ENCODE results near the gene MSI2.

MSI2 gene

GRCh38 chr17:57657211-57657610, 400.9 kb downstream of the MSI2 start:
- no peaks in the 10 kb centered on the region for H3K79me2 ChIP-seq (ENCODE audit: insufficient read depth, low read length)
- no peaks in the 10 kb centered on the region for H3K27me3 ChIP-seq (ENCODE audit: insufficient read depth, low read length)
- H2AFZ ChIP-seq (ENCODE audit: low read length), result no peak overlapping the region
- H3K4me3 ChIP-seq (ENCODE audit: low read depth, low read length, poor library complexity, severe bottlenecking), result no peak overlapping the region
- H3F3A ChIP-seq (ENCODE audit: insufficient read depth, low read length), result no peaks in the 10 kb centered on the region; the same call in 1 of the 2 replicates
- H3K9me2 ChIP-seq (ENCODE audit: low read depth, low read length), result no peaks in the 10 kb centered on the region
- H3K27ac ChIP-seq (ENCODE audit: low read depth, low read length, poor library complexity, severe bottlenecking), result no peak overlapping the region
- peaks cover 68% of the 10 kb centered on the region for H3K36me3 ChIP-seq (ENCODE audit: insufficient read depth, low read length)
- TF ChIP-seq, protein P1, sequence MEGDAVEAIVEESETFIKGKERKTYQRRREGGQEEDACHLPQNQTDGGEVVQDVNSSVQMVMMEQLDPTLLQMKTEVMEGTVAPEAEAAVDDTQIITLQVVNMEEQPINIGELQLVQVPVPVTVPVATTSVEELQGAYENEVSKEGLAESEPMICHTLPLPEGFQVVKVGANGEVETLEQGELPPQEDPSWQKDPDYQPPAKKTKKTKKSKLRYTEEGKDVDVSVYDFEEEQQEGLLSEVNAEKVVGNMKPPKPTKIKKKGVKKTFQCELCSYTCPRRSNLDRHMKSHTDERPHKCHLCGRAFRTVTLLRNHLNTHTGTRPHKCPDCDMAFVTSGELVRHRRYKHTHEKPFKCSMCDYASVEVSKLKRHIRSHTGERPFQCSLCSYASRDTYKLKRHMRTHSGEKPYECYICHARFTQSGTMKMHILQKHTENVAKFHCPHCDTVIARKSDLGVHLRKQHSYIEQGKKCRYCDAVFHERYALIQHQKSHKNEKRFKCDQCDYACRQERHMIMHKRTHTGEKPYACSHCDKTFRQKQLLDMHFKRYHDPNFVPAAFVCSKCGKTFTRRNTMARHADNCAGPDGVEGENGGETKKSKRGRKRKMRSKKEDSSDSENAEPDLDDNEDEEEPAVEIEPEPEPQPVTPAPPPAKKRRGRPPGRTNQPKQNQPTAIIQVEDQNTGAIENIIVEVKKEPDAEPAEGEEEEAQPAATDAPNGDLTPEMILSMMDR (IDR thresholded peaks at IDR 0.05; ENCODE audit: low read length), result no peak
- no peak for TF ChIP-seq EZH2 (IDR thresholded peaks at IDR 0.05; ENCODE audit: borderline replicate concordance, low read length)
- H3K4me2 ChIP-seq (ENCODE audit: low read length), result no peak overlapping the region
- no peaks in the 10 kb centered on the region for H4K20me1 ChIP-seq (ENCODE audit: insufficient read depth, low read length)
- no peak overlapping the region for H3K9ac ChIP-seq (ENCODE audit: low read length)
- no peaks in the 10 kb centered on the region for H3K4me1 ChIP-seq (ENCODE audit: insufficient read depth, low read length, severe bottlenecking)
- H3K9me3 ChIP-seq (ENCODE audit: low read length), result no peaks in the 10 kb centered on the region

DNA sequence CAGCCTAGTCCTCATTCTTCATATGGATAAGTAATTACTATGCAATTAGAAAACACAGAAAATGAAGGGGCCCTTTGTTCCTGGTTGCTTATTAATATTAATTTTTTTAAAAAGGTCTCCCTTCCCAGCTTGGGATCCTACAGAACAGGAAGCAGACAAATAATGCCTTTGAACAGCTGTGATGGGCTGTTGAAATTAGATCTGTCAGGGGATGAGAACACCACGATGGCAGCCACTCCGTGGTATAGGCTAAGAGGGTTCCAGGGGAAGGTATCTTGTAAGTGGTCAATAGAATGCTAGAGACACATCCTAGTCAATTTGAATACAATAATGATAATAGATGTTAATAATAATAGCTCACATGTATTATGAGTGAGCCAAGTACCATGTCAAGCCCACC, 405.7 kb downstream of the MSI2 start:
- TF ChIP-seq, protein P1 (IDR thresholded peaks at IDR 0.05; ENCODE audit: low read length), result no peak
- no peak for TF ChIP-seq EZH2 (IDR thresholded peaks at IDR 0.05; ENCODE audit: borderline replicate concordance, low read length)
- Histone ChIP-seq H3K9me3 (ENCODE audit: low read length) (no peaks in the 10 kb centered on the region), H3K9ac (ENCODE audit: low read length) (no peak overlapping the region), H3K4me1 (ENCODE audit: insufficient read depth, low read length, severe bottlenecking) (peaks cover 41% of the 10 kb centered on the region), H3K79me2 (ENCODE audit: insufficient read depth, low read length) (no peaks in the 10 kb centered on the region), H2AFZ (ENCODE audit: low read length) (no peak overlapping the region), H3K27me3 (ENCODE audit: insufficient read depth, low read length) (no peaks in the 10 kb centered on the region), H4K20me1 (ENCODE audit: insufficient read depth, low read length) (no peaks in the 10 kb centered on the region), H3K9me2 (ENCODE audit: low read depth, low read length) (no peaks in the 10 kb centered on the region), H3K4me2 (ENCODE audit: low read length) (no peak overlapping the region), H3K27ac (ENCODE audit: low read depth, low read length, poor library complexity, severe bottlenecking) (no peak overlapping the region), H3F3A (ENCODE audit: insufficient read depth, low read length) (no peaks in the 10 kb centered on the region; the same call in 1 of the 2 replicates), H3K36me3 (ENCODE audit: insufficient read depth, low read length) (peaks cover 63% of the 10 kb centered on the region), H3K4me3 (ENCODE audit: low read depth, low read length, poor library complexity, severe bottlenecking) (no peak overlapping the region)

DNA sequence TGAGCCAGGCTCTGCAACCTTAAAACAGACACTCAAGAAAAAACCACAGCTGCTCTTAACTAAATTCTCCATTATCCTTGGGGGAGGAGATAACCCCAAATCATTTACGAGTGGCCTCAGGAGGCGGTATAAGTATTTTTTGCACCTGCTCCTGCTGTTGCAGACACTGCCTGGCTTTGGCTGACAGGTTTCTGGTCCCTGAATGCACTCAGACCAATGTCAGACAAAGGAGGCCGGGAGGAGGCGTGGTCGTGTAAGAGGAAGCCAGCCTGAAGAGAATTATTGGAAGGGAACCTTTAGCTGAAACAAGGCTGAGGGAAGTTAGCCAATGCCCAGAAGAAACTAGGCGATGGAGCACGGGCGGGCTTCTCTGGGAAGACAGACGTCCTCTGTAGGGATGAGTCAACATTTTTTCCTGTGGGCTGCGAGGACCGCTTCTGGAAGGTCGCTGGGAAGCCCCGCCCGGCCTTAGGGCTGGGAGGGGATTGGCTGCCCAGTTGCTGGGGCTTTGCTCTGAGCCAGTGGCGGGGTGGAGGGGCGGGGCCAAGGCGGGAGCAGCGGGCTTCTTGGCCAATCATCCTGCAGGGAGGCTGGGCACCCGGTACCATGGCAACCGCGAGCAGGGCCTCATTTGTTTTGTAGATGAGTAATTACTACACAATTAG, 406.5 kb downstream of the MSI2 start:
- no peaks in the 10 kb centered on the region for H3K79me2 ChIP-seq (ENCODE audit: insufficient read depth, low read length)
- H3K36me3 ChIP-seq (ENCODE audit: insufficient read depth, low read length), result peaks cover 60% of the 10 kb centered on the region
- H3K9ac ChIP-seq (ENCODE audit: low read length), result no peak overlapping the region
- no peak overlapping the region for H2AFZ ChIP-seq (ENCODE audit: low read length)
- no peaks in the 10 kb centered on the region for H3K27me3 ChIP-seq (ENCODE audit: insufficient read depth, low read length)
- H3K9me3 ChIP-seq (ENCODE audit: low read length), result no peaks in the 10 kb centered on the region
- H3F3A ChIP-seq (ENCODE audit: insufficient read depth, low read length), result no peaks in the 10 kb centered on the region; the same call in 1 of the 2 replicates
- no peaks in the 10 kb centered on the region for H3K9me2 ChIP-seq (ENCODE audit: low read depth, low read length)
- H4K20me1 ChIP-seq (ENCODE audit: insufficient read depth, low read length), result no peaks in the 10 kb centered on the region
- no peak for TF ChIP-seq EZH2 (IDR thresholded peaks at IDR 0.05; ENCODE audit: borderline replicate concordance, low read length)
- TF ChIP-seq, protein P1 (IDR thresholded peaks at IDR 0.05; ENCODE audit: low read length), result no peak
- H3K4me3 ChIP-seq (ENCODE audit: low read depth, low read length, poor library complexity, severe bottlenecking), result no peak overlapping the region
- no peak overlapping the region for H3K27ac ChIP-seq (ENCODE audit: low read depth, low read length, poor library complexity, severe bottlenecking)
- peaks cover 41% of the 10 kb centered on the region for H3K4me1 ChIP-seq (ENCODE audit: insufficient read depth, low read length, severe bottlenecking)
- H3K4me2 ChIP-seq (ENCODE audit: low read length), result no peak overlapping the region
